Glutamatergic neuron (in vitro differentiated cells): Measurements from ENCODE around the gene SLC15A1. TPM values are rescaled to one million over a fixed set of nuclear protein-coding genes. Genes with fewer than 3 reads are reported as not detected.
"Not testable (repeated sequence)": the region's sequence is repeated elsewhere in the genome, so short reads cannot be mapped to it uniquely, and the experiment has no call there.

Source experiments
- DNase-seq: peaks from one replicate; pipeline ENCODE4 v3.0.0; 2022
- H3K27ac Mint-ChIP-seq: one replicate; pipeline ENCODE4 v1.8.0; 2020; ENCODE audit warnings: mild to moderate bottlenecking, mixed read lengths, inconsistent platforms; ENCODE audit not compliant: unreplicated experiment
- H3K27me3 Mint-ChIP-seq: one replicate; pipeline ENCODE4 v1.8.0; 2020; ENCODE audit warnings: mild to moderate bottlenecking, moderate library complexity, mixed read lengths, inconsistent platforms; ENCODE audit not compliant: unreplicated experiment
- H3K36me3 Mint-ChIP-seq: one replicate; pipeline ENCODE4 v1.8.0; 2020; ENCODE audit warnings: mild to moderate bottlenecking, mixed read lengths, inconsistent platforms; ENCODE audit not compliant: unreplicated experiment
- H3K4me1 Mint-ChIP-seq: one replicate; pipeline ENCODE4 v1.8.0; 2020; ENCODE audit warnings: mild to moderate bottlenecking, low read depth, mixed read lengths, inconsistent platforms; ENCODE audit not compliant: unreplicated experiment
- H3K4me3 Mint-ChIP-seq: one replicate; pipeline ENCODE4 v1.8.0; 2020; ENCODE audit warnings: mild to moderate bottlenecking, mixed read lengths, inconsistent platforms; ENCODE audit not compliant: unreplicated experiment
- H3K9me3 Mint-ChIP-seq: one replicate; pipeline ENCODE4 v1.8.0; 2020; ENCODE audit warnings: mild to moderate bottlenecking, moderate library complexity, mixed read lengths, inconsistent platforms; ENCODE audit not compliant: unreplicated experiment
- total RNA-seq: library from RNA; stranded (reverse); fragmentation: NEBNext Ultra II Directional; extraction: Animal tissue kit (Norgen Biotek cat#: 25700); gene quantifications from one replicate; pipeline ENCODE4 v1.2.1, GENCODE V29; 2021; ENCODE audit not compliant: unreplicated experiment
- TF ChIP-seq, protein P1 (sequence below): fragments of 200-600 bp; sonication (generic); IDR thresholded peaks from one replicate; pipeline ENCODE4 v1.5.0; 2021; ENCODE audit not compliant: partially characterized antibody, unreplicated experiment

Gene SLC15A1
- total RNA-seq, 1 donor from 2014 or later, result not detected

DNA sequence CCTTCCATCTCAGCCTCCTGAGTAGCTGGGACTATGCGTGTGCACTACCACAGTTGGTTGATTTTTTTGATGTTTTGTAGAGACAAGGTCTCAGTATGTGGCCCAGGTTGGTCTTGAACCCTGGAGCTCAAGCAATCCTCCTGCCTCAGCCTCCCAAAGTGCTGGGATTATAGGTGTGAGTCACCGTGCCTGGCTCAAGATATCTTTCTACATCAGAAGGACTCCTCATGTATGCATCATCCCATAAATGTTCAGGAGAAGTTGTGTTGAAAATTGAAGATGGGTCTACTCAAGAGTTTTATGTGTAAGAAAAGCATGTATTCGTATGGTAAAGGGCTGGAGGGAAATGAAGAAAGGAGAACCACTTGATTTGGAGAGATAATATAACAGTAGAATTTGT lies 103.8 kb downstream of the SLC15A1 start:
- no peaks in the 10 kb centered on the region for H3K9me3 Mint-ChIP-seq
- peaks cover 5% of the 10 kb centered on the region for H3K4me1 Mint-ChIP-seq
- H3K4me3 Mint-ChIP-seq, result no peak overlapping the region
- H3K27ac Mint-ChIP-seq, result no peak overlapping the region
- TF ChIP-seq, protein P1, sequence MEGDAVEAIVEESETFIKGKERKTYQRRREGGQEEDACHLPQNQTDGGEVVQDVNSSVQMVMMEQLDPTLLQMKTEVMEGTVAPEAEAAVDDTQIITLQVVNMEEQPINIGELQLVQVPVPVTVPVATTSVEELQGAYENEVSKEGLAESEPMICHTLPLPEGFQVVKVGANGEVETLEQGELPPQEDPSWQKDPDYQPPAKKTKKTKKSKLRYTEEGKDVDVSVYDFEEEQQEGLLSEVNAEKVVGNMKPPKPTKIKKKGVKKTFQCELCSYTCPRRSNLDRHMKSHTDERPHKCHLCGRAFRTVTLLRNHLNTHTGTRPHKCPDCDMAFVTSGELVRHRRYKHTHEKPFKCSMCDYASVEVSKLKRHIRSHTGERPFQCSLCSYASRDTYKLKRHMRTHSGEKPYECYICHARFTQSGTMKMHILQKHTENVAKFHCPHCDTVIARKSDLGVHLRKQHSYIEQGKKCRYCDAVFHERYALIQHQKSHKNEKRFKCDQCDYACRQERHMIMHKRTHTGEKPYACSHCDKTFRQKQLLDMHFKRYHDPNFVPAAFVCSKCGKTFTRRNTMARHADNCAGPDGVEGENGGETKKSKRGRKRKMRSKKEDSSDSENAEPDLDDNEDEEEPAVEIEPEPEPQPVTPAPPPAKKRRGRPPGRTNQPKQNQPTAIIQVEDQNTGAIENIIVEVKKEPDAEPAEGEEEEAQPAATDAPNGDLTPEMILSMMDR, result no peak
- peaks cover 5% of the 10 kb centered on the region for H3K27me3 Mint-ChIP-seq
- DNase-seq, result no peak
- H3K36me3 Mint-ChIP-seq, result no peaks in the 10 kb centered on the region

DNA sequence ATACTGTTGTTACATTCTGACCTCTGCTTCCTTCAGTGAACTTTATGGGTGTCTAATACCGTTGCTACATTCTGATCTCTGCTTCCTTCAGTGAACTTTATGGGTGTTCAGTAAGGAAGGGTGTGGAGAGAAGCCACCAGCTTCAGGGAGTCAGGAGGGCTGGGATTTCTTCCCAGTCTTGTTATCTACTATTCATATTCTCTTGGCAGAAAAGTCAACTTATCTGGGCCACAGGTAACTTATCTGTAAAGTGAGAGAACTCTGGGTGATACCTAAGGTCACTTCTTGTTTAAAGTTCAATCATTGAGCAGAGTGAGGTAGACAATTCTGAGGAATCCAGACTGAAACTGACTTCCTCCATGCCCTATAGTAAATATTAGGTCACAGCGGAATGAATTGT lies 104.3 kb downstream of the SLC15A1 start:
- H3K27ac Mint-ChIP-seq, result no peak overlapping the region
- DNase-seq, result no peak
- H3K9me3 Mint-ChIP-seq, result no peaks in the 10 kb centered on the region
- H3K4me1 Mint-ChIP-seq, result peaks cover 4% of the 10 kb centered on the region
- H3K27me3 Mint-ChIP-seq, result peaks cover 3% of the 10 kb centered on the region
- no peak overlapping the region for H3K4me3 Mint-ChIP-seq
- TF ChIP-seq, protein P1, result no peak
- H3K36me3 Mint-ChIP-seq, result no peaks in the 10 kb centered on the region

DNA sequence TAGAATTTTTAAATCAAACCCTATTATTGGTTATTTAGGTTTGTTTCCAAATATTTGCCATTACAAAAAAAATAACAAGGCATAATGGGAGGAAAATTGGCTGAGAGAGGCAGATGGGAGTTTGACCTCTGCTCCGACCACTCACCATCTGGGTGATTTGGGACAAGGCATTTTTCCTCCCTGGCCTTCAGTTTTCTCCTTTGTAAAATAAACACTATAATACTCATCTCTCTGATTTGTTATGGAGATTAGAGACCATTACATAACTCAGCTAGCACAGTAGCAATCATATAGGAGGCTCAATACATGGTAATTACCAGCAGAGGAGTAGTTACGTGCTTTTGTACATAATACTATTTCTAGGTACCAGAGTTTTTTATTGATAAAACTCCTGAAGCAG lies 105.4 kb downstream of the SLC15A1 start:
- Mint-ChIP-seq H3K9me3 (no peaks in the 10 kb centered on the region), H3K27me3 (peaks cover 3% of the 10 kb centered on the region), H3K4me3 (no peak overlapping the region), H3K27ac (peak overlapping the region; percentile 25), H3K36me3 (no peaks in the 10 kb centered on the region), H3K4me1 (peaks cover 4% of the 10 kb centered on the region)
- no peak for DNase-seq
- TF ChIP-seq, protein P1, result no peak

DNA sequence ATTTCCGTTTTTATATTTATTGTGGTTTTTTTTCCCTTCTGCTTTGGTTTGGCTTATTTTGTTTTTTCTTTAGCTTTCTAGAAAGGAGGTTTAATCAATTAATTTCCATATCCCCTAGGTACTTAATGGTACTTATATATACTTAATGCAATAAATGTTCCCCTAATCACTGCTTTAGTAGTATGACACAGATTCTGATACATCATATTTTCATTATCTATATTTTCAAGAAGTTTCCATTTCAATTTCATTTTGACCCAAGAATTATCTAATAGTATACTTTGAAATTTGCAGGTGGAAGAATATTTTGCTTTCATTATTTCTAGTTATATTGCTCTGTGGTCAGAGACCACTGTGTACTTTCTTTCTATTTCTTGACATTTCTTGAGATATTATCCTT lies 109.0 kb downstream of the SLC15A1 start:
- Mint-ChIP-seq H3K36me3 (no peaks in the 10 kb centered on the region), H3K27me3 (peaks cover 2% of the 10 kb centered on the region), H3K4me3 (no peak overlapping the region), H3K4me1 (peaks cover 4% of the 10 kb centered on the region), H3K27ac (no peak overlapping the region), H3K9me3 (peaks cover 2% of the 10 kb centered on the region)
- DNase-seq, result no peak
- TF ChIP-seq, protein P1, result no peak

DNA sequence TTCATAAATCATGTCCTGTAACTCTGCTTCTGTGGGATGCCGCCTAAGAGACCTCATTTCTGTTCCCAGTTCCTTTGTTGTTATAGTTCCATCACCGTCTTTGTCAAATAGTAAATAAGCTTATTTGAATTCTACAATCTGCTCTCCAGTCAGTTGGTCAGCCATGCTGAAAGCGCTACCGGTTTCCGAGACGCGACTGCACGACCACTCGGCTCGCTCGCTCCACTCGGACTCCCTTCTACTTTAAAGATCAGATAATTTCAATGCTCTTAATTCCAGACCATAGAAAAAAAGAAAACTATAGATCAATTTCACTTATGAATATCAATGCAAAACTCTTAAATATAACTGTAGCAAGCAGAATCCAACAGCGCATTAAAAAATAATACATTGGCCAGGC lies 111.4 kb downstream of the SLC15A1 start:
- TF ChIP-seq, protein P1, result no peak
- Mint-ChIP-seq H3K36me3 (no peaks in the 10 kb centered on the region), H3K4me1 (no peaks in the 10 kb centered on the region), H3K9me3 (peaks cover 2% of the 10 kb centered on the region), H3K27me3 (no peaks in the 10 kb centered on the region), H3K27ac (no peak overlapping the region), H3K4me3 (no peak overlapping the region)
- DNase-seq, result no peak

DNA sequence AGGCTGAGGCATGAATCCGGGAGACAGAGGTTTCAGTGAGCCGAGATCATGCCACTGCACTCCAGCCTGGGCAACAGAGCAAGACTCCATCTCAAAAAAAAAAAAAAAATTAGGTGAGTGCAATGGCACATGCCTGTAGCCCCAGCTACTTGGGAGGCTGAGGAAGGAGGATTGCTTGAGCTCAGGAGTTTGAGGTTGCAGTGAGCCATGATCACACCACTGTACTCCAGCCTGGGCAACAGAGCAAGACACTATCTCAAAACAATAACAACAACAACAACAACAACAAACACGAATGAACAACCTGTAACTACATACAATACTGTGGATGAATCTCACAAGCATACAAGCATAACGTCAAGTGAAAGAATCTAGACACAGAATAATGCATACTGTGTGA lies 112.7 kb downstream of the SLC15A1 start:
- not testable (repeated sequence) for H3K36me3 Mint-ChIP-seq, H3K4me3 Mint-ChIP-seq, DNase-seq, H3K27me3 Mint-ChIP-seq, H3K4me1 Mint-ChIP-seq, H3K27ac Mint-ChIP-seq, H3K9me3 Mint-ChIP-seq

DNA sequence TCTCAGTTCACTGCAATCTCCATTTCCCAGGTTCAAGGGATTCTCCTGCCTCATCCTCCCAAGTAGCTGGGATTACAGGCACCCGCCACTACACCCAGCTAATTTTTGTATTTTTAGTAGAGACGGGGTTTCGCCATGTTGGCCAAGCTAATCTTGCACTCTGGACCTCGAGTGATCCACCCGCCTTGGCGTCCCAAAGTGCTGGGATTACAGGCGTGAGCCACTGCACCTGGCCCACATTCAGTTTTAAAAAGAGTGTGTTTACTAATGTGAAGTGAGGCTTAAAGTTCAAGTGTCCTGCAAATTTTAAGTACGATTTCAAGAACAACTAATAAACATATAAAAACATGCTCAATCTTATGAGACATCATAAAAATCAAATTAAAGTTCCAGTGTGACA lies 114.1 kb downstream of the SLC15A1 start:
- H3K4me3 Mint-ChIP-seq, H3K27ac Mint-ChIP-seq, H3K9me3 Mint-ChIP-seq, H3K36me3 Mint-ChIP-seq, DNase-seq, H3K4me1 Mint-ChIP-seq, H3K27me3 Mint-ChIP-seq: not testable (repeated sequence)
